Trophoblast cell (in vitro differentiated cells and primary cell): ENCODE data around the gene SFT2D2.

Source experiments
- DNase-seq, 2 donors: peaks; one replicate each; pipeline ENCODE4 v3.0.0-alpha.2; 2016
- H2AFZ ChIP-seq: 2 replicates; pipeline ENCODE4 v1.6.1; 2013; ENCODE audit warnings: low read length, moderate library complexity, mild to moderate bottlenecking; ENCODE audit not compliant: insufficient read depth, poor library complexity
- H2AK5ac ChIP-seq: 2 replicates; pipeline ENCODE4 v1.6.1; 2013; ENCODE audit warnings: mild to moderate bottlenecking, low read length
- H2BK120ac ChIP-seq: 2 replicates; pipeline ENCODE4 v1.6.1; 2013; ENCODE audit warnings: low read length, mild to moderate bottlenecking, moderate library complexity; ENCODE audit not compliant: insufficient read depth, poor library complexity
- H2BK12ac ChIP-seq: 2 replicates; pipeline ENCODE4 v1.6.1; 2013; ENCODE audit warnings: mild to moderate bottlenecking, low read length, moderate library complexity
- H2BK5ac ChIP-seq: 2 replicates; pipeline ENCODE4 v1.6.1; 2013; ENCODE audit warnings: low read length, low read depth, moderate library complexity, mild to moderate bottlenecking; ENCODE audit not compliant: poor library complexity
- H3K14ac ChIP-seq: 2 replicates; pipeline ENCODE4 v1.6.1; 2013; ENCODE audit warnings: mild to moderate bottlenecking, low read length
- H3K18ac ChIP-seq: 2 replicates; pipeline ENCODE4 v1.6.1; 2013; ENCODE audit warnings: mild to moderate bottlenecking, low read length
- H3K23ac ChIP-seq: 2 replicates; pipeline ENCODE4 v1.6.1; 2013; ENCODE audit warnings: low read length
- H3K27ac ChIP-seq: 2 replicates; pipeline ENCODE4 v1.5.1; 2013; ENCODE audit warnings: low read depth, mild to moderate bottlenecking, inconsistent platforms, low read length, moderate library complexity
- H3K27me3 ChIP-seq: 2 replicates; pipeline ENCODE4 v1.6.1; 2013; ENCODE audit warnings: inconsistent platforms, mild to moderate bottlenecking, low read length, moderate library complexity; ENCODE audit not compliant: insufficient read depth
- H3K36me3 ChIP-seq, 2 experiments: 1 replicate in 1 of 2; 2 replicates in 1 of 2; pipeline ENCODE4 v1.6.1; 2013; ENCODE audit warnings: low read length in 2 of 2, mild to moderate bottlenecking in 2 of 2, moderate library complexity in 1 of 2; ENCODE audit not compliant: insufficient read depth in 2 of 2, control insufficient read depth in 1 of 2
- H3K4ac ChIP-seq: 2 replicates; pipeline ENCODE4 v1.6.1; 2013; ENCODE audit warnings: low read depth, mild to moderate bottlenecking, low read length, moderate library complexity
- H3K4me1 ChIP-seq, 2 experiments: 1 replicate in 1 of 2; 2 replicates in 1 of 2; pipeline ENCODE4 v1.6.1; 2013; ENCODE audit warnings: low read length in 2 of 2, mild to moderate bottlenecking in 2 of 2, moderate library complexity in 1 of 2; ENCODE audit not compliant: insufficient read depth in 2 of 2, control insufficient read depth in 1 of 2
- H3K4me2 ChIP-seq: 2 replicates; pipeline ENCODE4 v1.6.1; 2013; ENCODE audit warnings: inconsistent platforms, mild to moderate bottlenecking, low read length, moderate library complexity
- H3K4me3 ChIP-seq: 2 replicates; pipeline ENCODE4 v1.5.1; 2013; ENCODE audit warnings: mild to moderate bottlenecking, low read depth, low read length, inconsistent platforms
- H3K79me1 ChIP-seq: one replicate; pipeline ENCODE4 v1.6.1; 2013; ENCODE audit warnings: low read length
- H3K79me2 ChIP-seq: 2 replicates; pipeline ENCODE4 v1.6.1; 2013; ENCODE audit warnings: low read length, mild to moderate bottlenecking; ENCODE audit not compliant: control insufficient read depth, insufficient read depth, poor library complexity
- H3K9ac ChIP-seq: 2 replicates; pipeline ENCODE4 v1.6.1; 2013; ENCODE audit warnings: mild to moderate bottlenecking, low read length
- H3K9me3 ChIP-seq: 2 replicates; pipeline ENCODE4 v1.6.1; 2013; ENCODE audit warnings: low read depth, mild to moderate bottlenecking, control low read depth, inconsistent platforms, low read length; ENCODE audit not compliant: insufficient read depth
- H4K12ac ChIP-seq: 2 replicates; pipeline ENCODE4 v1.6.1; 2013; ENCODE audit warnings: low read depth, mild to moderate bottlenecking, low read length, moderate library complexity
- H4K8ac ChIP-seq: 2 replicates; pipeline ENCODE4 v1.6.1; 2013; ENCODE audit warnings: low read depth, mild to moderate bottlenecking, low read length, moderate library complexity
- H4K91ac ChIP-seq: one replicate; pipeline ENCODE4 v1.6.1; 2013; ENCODE audit warnings: low read depth, mild to moderate bottlenecking, low read length, moderate library complexity
- WGBS: extraction: QIAGEN DNeasy Blood & Tissue Kit; methylation state at CpG from one replicate; pipeline ENCODE4 v1.1.7; 2013; ENCODE audit warnings: missing lambda C conversion rate; ENCODE audit not compliant: insufficient read length, insufficient coverage; ENCODE audit errors: extremely low coverage; 5-methylcytosine and 5-hydroxymethylcytosine counted together

SFT2D2 gene

DNA sequence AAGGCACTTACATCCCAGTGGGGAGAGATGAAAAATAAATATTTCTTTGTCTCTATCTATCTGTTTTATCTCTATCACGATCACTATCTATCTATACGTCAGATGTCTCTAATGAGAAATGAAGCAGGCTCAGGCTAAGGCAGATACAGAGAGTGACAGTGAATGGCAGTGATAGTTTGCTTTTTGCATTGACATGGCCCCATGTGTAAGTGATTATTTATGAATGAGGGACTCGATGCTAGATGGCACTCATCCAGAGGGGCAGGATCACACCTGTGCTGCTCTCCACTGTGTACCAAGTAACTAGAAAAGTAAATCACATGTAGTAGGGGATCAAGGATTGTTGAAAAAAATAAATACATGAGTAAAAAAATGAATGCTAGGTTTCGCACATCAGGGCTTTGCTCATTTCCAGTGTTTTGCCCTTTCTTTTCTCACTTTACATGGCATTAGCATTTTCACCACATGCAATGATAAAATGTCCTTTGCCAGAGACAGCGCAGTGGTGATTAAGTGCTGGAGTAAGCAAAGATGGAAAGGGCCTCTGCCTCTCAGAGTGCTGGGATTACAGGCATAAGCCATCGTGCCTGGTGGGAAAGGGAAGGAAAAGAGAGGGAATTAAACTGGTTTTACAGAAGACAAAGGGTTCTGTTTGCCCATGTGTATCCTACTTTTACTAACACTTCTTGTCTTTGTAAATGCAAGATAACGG lies 71.4 kb downstream of the SFT2D2 start:
- Histone ChIP-seq H4K8ac (no peak overlapping the region), H3K14ac (no peak overlapping the region), H3K23ac (no peak overlapping the region), H4K91ac (no peak overlapping the region), H3K79me1 (no peaks in the 10 kb centered on the region), H2BK12ac (no peak overlapping the region), H3K18ac (no peak overlapping the region), H4K12ac (no peak overlapping the region), H2AK5ac (no peak overlapping the region), H3K36me3 (no peaks in the 10 kb centered on the region), H3K9ac (no peak overlapping the region), H3K4me2 (no peak overlapping the region), H3K79me2 (no peaks in the 10 kb centered on the region), H2BK120ac (no peak overlapping the region), H3K27ac (no peak overlapping the region), H2BK5ac (no peak overlapping the region), H3K4me3 (no peak overlapping the region), H3K4ac (no peak overlapping the region), H3K9me3 (no peaks in the 10 kb centered on the region), H2AFZ (no peak overlapping the region), H3K27me3 (no peaks in the 10 kb centered on the region), H3K4me1 (peaks cover 2 to 7% of the 10 kb centered on the region in 2 experiments)
- no peak for DNase-seq
- no CpG with 5 or more reads among the region's 7 CpGs for WGBS

- no peak overlapping the region for H3K4me3 ChIP-seq
- no peak overlapping the region for H2BK120ac ChIP-seq
- H2BK5ac ChIP-seq, result no peak overlapping the region
- peaks cover 2 to 7% of the 10 kb centered on the region in 2 experiments for H3K4me1 ChIP-seq
- H3K4me2 ChIP-seq, result no peak overlapping the region
- no peak overlapping the region for H3K9ac ChIP-seq
- H3K79me2 ChIP-seq, result no peaks in the 10 kb centered on the region
- no peak overlapping the region for H3K4ac ChIP-seq
- no peaks in the 10 kb centered on the region for H3K36me3 ChIP-seq
- no peaks in the 10 kb centered on the region for H3K79me1 ChIP-seq
- H3K27me3 ChIP-seq, result no peaks in the 10 kb centered on the region
- H4K91ac ChIP-seq, result no peak overlapping the region
- H3K18ac ChIP-seq, result no peak overlapping the region
- no peak overlapping the region for H3K27ac ChIP-seq
- WGBS, result no CpG with 5 or more reads among the region's 3 CpGs
- no peak overlapping the region for H2BK12ac ChIP-seq
- no peak overlapping the region for H2AK5ac ChIP-seq
- H4K8ac ChIP-seq, result no peak overlapping the region
- H3K14ac ChIP-seq, result no peak overlapping the region
- no peak overlapping the region for H2AFZ ChIP-seq
- H3K9me3 ChIP-seq, result no peaks in the 10 kb centered on the region
- no peak overlapping the region for H3K23ac ChIP-seq
- DNase-seq, result no peak
- H4K12ac ChIP-seq, result no peak overlapping the region
Observed at GRCh38 chr1:168298446-168298845, 72.6 kb downstream of the SFT2D2 start.

DNA sequence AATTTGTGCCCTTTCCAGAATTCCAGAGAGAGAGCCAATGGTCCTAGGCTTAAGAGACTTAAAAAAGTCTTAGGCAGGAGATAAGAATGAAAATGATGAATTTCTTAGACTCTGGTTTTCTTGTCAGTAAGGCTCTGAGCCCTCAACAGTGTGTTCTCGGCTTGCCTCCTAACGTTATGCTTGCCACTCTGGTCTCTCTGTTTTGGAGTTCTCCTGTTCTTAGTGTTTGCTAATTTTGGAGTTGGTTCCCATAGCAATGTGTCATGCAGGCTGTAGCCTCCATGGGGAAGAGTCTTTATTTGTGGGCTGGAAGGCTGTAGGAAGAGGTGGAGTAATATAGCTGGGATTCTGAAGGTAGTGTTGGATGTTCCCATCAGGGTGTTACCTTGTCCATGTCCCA lies 74.8 kb downstream of the SFT2D2 start:
- no peak overlapping the region for H2BK5ac ChIP-seq
- WGBS, result no CpG with 5 or more reads among the region's 2 CpGs

DNA sequence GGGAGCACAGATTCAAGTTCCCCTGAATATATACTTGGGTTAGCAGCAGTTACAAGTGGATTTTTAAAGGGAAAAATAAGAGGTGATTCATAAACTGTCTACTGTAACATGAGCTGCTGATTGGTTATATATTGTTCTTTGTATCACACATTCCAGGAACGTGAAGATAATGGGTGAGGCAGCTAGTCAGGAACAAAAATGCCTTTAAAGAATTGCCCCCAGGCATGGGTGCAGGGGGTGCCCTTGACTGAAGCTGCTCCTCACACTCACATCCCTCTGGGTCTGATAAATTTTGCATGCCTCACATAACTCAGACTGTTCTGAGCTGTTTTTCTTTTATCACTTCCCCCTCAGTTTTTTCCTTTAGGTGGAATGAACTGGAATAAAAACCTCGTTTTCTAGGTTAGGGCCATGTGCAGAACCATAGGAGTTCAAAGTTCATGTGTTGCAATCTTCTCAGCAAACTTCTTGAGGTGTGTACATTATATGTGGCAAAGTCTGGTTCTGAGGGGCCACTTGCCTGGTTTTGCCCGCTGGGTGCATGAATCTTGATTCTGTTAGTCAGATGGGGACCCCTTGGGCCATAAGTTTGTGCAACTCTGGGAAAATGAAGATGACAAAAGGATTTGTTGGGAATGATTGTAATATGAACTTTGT lies 76.0 kb downstream of the SFT2D2 start:
- Histone ChIP-seq H3K9ac (no peak overlapping the region), H3K79me1 (no peaks in the 10 kb centered on the region), H2BK5ac (no peak overlapping the region), H4K91ac (no peak overlapping the region), H3K4me2 (no peak overlapping the region), H2BK120ac (no peak overlapping the region), H2AK5ac (no peak overlapping the region), H2BK12ac (no peak overlapping the region), H3K23ac (no peak overlapping the region), H3K18ac (no peak overlapping the region), H3K4me1 (peaks cover 2 to 7% of the 10 kb centered on the region in 2 experiments), H3K4ac (no peak overlapping the region), H3K4me3 (no peak overlapping the region), H4K8ac (no peak overlapping the region), H3K79me2 (no peaks in the 10 kb centered on the region), H3K27me3 (no peaks in the 10 kb centered on the region), H2AFZ (no peak overlapping the region), H3K36me3 (no peaks in the 10 kb centered on the region), H3K14ac (no peak overlapping the region), H3K9me3 (no peaks in the 10 kb centered on the region), H4K12ac (no peak overlapping the region), H3K27ac (no peak overlapping the region)
- WGBS, result no CpG with 5 or more reads among the region's 3 CpGs
- peak; percentile 94 to 97 for DNase-seq

More for the DNA sequence above, 74.8 kb downstream of the SFT2D2 start:
- H3K14ac ChIP-seq, result no peak overlapping the region
- no peaks in the 10 kb centered on the region for H3K27me3 ChIP-seq
- no peak overlapping the region for H2AK5ac ChIP-seq
- H4K91ac ChIP-seq, result no peak overlapping the region
- no peaks in the 10 kb centered on the region for H3K36me3 ChIP-seq
- no peak overlapping the region for H3K4me2 ChIP-seq
- H3K4me1 ChIP-seq, result peaks cover 2 to 7% of the 10 kb centered on the region in 2 experiments
- H3K79me1 ChIP-seq, result no peaks in the 10 kb centered on the region
- no peaks in the 10 kb centered on the region for H3K9me3 ChIP-seq
- H4K12ac ChIP-seq, result no peak overlapping the region
- H4K8ac ChIP-seq, result no peak overlapping the region
- no peaks in the 10 kb centered on the region for H3K79me2 ChIP-seq
- H3K23ac ChIP-seq, result no peak overlapping the region
- no peak overlapping the region for H3K4ac ChIP-seq
- H2BK120ac ChIP-seq, result no peak overlapping the region
- no peak overlapping the region for H2AFZ ChIP-seq
- H2BK12ac ChIP-seq, result no peak overlapping the region
- H3K27ac ChIP-seq, result no peak overlapping the region
- H3K18ac ChIP-seq, result no peak overlapping the region
- peak in 1 of 2 donors; percentile 4 for DNase-seq
- no peak overlapping the region for H3K4me3 ChIP-seq
- H3K9ac ChIP-seq, result no peak overlapping the region
